ENCODE measurements around the gene PARP16. TPM values are rescaled to one million over a fixed set of nuclear protein-coding genes. Genes with fewer than 3 reads are reported as not detected.

PARP16 gene
- total and polyA plus RNA-seq, 9 of the 15 experiments (the other 6 are each of a cell fraction or from before 2014, with no cell fraction given) = 3.0 to 9.9 (median 5.8) TPM

DNA sequence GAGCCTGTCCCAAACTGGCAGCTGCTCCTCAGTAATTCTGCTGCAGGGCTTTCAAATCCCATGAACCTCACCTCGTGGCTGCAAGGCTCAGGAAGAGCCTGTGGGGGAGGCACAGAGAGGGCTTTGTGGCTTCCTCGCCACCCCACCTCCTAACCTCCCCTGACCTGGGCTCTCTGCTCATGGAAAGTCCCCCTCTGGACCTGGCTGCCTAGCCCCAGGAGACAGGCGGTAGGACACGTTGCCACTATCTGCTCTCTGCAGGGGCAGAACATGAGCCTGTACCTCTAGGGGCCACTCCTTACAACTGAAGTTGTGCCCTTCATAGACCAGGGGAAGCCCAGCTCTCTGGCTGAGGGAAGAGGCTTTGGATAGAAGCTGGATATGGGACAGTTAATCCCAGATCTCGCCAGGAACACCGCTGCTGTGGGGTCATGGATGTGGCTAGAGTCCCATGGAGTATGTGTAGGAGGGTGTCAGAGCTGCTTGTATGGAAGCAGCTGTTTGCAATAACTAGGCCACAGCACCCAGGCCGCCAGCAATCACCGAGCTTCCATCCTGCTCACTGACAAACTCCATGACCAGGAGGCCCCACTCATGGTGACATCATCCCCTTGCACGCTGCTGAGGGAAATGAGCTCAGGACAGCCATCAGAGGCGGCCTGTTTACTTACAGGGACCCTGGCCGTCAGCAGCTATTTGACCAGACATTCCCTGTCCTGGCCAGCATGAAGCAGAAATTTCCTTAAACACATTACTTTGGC is 41.4 kb downstream of the PARP16 start:
- H3K4me2 ChIP-seq (ENCODE audit: insufficient read depth, low read length) = no peak overlapping the region
- ChIA-PET CTCF (ENCODE audit: low intra/inter-chr PET ratio) (no interaction called here), POLR2A (interaction anchor here (0.6 to 2.2 kb wide), 8 partner anchors 8 to 753 kb away, joined by 3 to 10 read pairs (median 4); partner anchors contain the start of gene RNU5B-1)
- no TSS peak for BruUV-seq (replicated peaks)
- peak overlapping the region; percentile 16 for H2AFZ ChIP-seq (ENCODE audit: low read depth, low read length)
- 27% methylated on average over 11 of the region's 11 CpGs for WGBS (ENCODE audit: insufficient coverage, low coverage, missing lambda C conversion rate)
- no peaks in the 10 kb centered on the region for H3K27me3 ChIP-seq (ENCODE audit: control insufficient read depth in 2 of 2, insufficient read depth in 2 of 2, low read length in 2 of 2)
- H3K9me1 ChIP-seq (ENCODE audit: control insufficient read depth, insufficient read depth, low read length) = no peaks in the 10 kb centered on the region
- peak overlapping the region; percentile 21; the same call in 1 of the 3 replicates for H3K27ac ChIP-seq (ENCODE audit: extremely low read depth, low read depth, low read length)
- intact Hi-C loops (cut with micrococcal nuclease) (no loop called here), in situ Hi-C loops (cut with MboI) (no loop called here)
- no peaks in the 10 kb centered on the region for H3K9me3 ChIP-seq (replicated peaks; ENCODE audit: control insufficient read depth, insufficient read depth, low read depth, low read length)
- DNase-seq (ENCODE audit: extremely low read depth in 1 of 4, low spot score in 3 of 4) (peak in 1 of 4 experiments; percentile 32), ATAC-seq (peak; percentile 72), FAIRE-seq (no peak)
- no peaks in the 10 kb centered on the region for H4K20me1 ChIP-seq (replicated peaks; ENCODE audit: control insufficient read depth, insufficient read depth, low read length)
- no peaks in the 10 kb centered on the region for H3K36me3 ChIP-seq (ENCODE audit: control insufficient read depth, insufficient read depth, low read length)
- no peak overlapping the region for H3K4me3 ChIP-seq
- peaks cover 11 to 15% of the 10 kb centered on the region in 2 experiments; a peak in 4 of 5 replicates for H3K4me1 ChIP-seq (replicated peaks in 1 of 2; ENCODE audit: control insufficient read depth in 2 of 2, insufficient read depth in 2 of 2, low read length in 2 of 2)
- peak overlapping the region; percentile 14 to 75; a peak in 1 of 4 replicates for H3K9ac ChIP-seq (ENCODE audit: insufficient read depth in 1 of 2, low read depth in 2 of 2, low read length in 2 of 2)
- H3K79me2 ChIP-seq (ENCODE audit: control insufficient read depth, insufficient read depth, low read length) = no peaks in the 10 kb centered on the region
- TF ChIP-seq, protein P1, sequence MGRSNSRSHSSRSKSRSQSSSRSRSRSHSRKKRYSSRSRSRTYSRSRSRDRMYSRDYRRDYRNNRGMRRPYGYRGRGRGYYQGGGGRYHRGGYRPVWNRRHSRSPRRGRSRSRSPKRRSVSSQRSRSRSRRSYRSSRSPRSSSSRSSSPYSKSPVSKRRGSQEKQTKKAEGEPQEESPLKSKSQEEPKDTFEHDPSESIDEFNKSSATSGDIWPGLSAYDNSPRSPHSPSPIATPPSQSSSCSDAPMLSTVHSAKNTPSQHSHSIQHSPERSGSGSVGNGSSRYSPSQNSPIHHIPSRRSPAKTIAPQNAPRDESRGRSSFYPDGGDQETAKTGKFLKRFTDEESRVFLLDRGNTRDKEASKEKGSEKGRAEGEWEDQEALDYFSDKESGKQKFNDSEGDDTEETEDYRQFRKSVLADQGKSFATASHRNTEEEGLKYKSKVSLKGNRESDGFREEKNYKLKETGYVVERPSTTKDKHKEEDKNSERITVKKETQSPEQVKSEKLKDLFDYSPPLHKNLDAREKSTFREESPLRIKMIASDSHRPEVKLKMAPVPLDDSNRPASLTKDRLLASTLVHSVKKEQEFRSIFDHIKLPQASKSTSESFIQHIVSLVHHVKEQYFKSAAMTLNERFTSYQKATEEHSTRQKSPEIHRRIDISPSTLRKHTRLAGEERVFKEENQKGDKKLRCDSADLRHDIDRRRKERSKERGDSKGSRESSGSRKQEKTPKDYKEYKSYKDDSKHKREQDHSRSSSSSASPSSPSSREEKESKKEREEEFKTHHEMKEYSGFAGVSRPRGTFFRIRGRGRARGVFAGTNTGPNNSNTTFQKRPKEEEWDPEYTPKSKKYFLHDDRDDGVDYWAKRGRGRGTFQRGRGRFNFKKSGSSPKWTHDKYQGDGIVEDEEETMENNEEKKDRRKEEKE (IDR thresholded peaks at IDR 0.05; ENCODE audit: borderline replicate concordance in 1 of 2, control insufficient read depth in 1 of 2, low read depth in 2 of 2, low read length in 1 of 2) = no peak
- TF ChIP-seq FOSL1 (tag; conservative IDR thresholded peaks at IDR 0.05) = 0 out of 2 replicates have a peak, but pooled peaks have one; percentile 19
- TF ChIP-seq GTF2A2 (tag; IDR thresholded peaks at IDR 0.05) = no peak
- no peak for TF ChIP-seq MTA3 (IDR thresholded peaks at IDR 0.05; ENCODE audit: borderline replicate concordance)
- TF ChIP-seq, protein P2, sequence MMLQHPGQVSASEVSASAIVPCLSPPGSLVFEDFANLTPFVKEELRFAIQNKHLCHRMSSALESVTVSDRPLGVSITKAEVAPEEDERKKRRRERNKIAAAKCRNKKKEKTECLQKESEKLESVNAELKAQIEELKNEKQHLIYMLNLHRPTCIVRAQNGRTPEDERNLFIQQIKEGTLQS (IDR thresholded peaks at IDR 0.05) = peak; percentile 91
- TF ChIP-seq, protein P2 (CRISPR knock-in tag; conservative IDR thresholded peaks at IDR 0.05) = no peak
- no peak for TF ChIP-seq ESRRA (IDR thresholded peaks at IDR 0.05; ENCODE audit: borderline replicate concordance, low read depth)
- TF ChIP-seq ZNF41 (CRISPR knock-in tag; conservative IDR thresholded peaks at IDR 0.05) = no peak
- TF ChIP-seq FOXM1 (IDR thresholded peaks at IDR 0.05; ENCODE audit: low read depth) = no peak
- TF ChIP-seq FOXM1 (CRISPR knock-in tag; IDR thresholded peaks at IDR 0.05; ENCODE audit: low read depth) = no peak
- no peak for TF ChIP-seq ZNF280B (CRISPR knock-in tag; IDR thresholded peaks at IDR 0.05)
- TF ChIP-seq THAP12 (CRISPR knock-in tag; IDR thresholded peaks at IDR 0.05) = no peak
- TF ChIP-seq RBM14 (IDR thresholded peaks at IDR 0.05; ENCODE audit: borderline replicate concordance, insufficient read depth, low read depth, low read length) = no peak

Data from K562 (cell line).